Testis (tissue), 3 donors: ENCODE results near the gene DDOST. TPM values are rescaled to one million over a fixed set of nuclear protein-coding genes. Genes with fewer than 3 reads are reported as not detected.
"Not testable (repeated sequence)": the region's sequence is repeated elsewhere in the genome, so short reads cannot be mapped to it uniquely, and the experiment has no call there.

ENCODE experiments used
- DNase-seq: peaks from one replicate; pipeline ENCODE4 v3.0.0-alpha.2; 2019
- H3K27ac ChIP-seq, 2 donors: fragments of 200-600 bp; sonication (generic); one replicate each; pipeline ENCODE4 v1.5.1; 2019
- H3K27me3 ChIP-seq: fragments of 200-600 bp; sonication (generic); one replicate; pipeline ENCODE4 v1.5.1; 2019
- H3K36me3 ChIP-seq: fragments of 200-600 bp; sonication (generic); one replicate; pipeline ENCODE4 v1.5.1; 2017; ENCODE audit warnings: low read depth; ENCODE audit errors: missing control alignments
- H3K4me1 ChIP-seq: fragments of 200-600 bp; sonication (generic); one replicate; pipeline ENCODE4 v1.5.1; 2019
- H3K4me3 ChIP-seq, 2 donors: fragments of 200-600 bp; sonication (generic); one replicate each; pipeline ENCODE4 v1.5.1; 2017 to 2019
- H3K9me3 ChIP-seq: fragments of 200-600 bp; sonication (generic); one replicate; pipeline ENCODE4 v1.5.1; 2017
- CTCF ChIP-seq, 3 experiments: fragments of 450-650 bp in 2 of 3; fragments of 200-600 bp in 1 of 3; sonication (generic) in 1 of 3; IDR thresholded peaks; one replicate each; pipeline ENCODE4 v1.5.1; 2016 to 2019; ENCODE audit warnings: antibody characterized with exemption in 3 of 3, mild to moderate bottlenecking in 2 of 3, moderate library complexity in 1 of 3
- POLR2A ChIP-seq: fragments of 450-650 bp; IDR thresholded peaks from one replicate; pipeline ENCODE4 v1.6.1; 2017; ENCODE audit warnings: antibody characterized with exemption, mild to moderate bottlenecking, moderate library complexity
- WGBS, 2 donors: methylation state at CpG; one replicate each; pipeline ENCODE4 v1.1.5; 2018; 5-methylcytosine and 5-hydroxymethylcytosine counted together
- intact Hi-C: fragments of 100-400 bp; cut with DNase I; formaldehyde crosslinking; loops from one replicate; pipeline ENCODE4 v1.15.1; 2023; ENCODE audit warnings: low total_unique reads
- polyA plus RNA-seq: library from polyadenylated mRNA; stranded (reverse); fragments of 350-450 nt; fragmentation: Illumina TruSeq; extraction: RNeasy Lipid Tissue Mini Kit (QIAGEN cat#74804); gene quantifications from one replicate; pipeline ENCODE4 v1.2.3, GENCODE V29; 2014; ENCODE audit warnings: low read depth, low replicate concordance; ENCODE audit not compliant: insufficient read depth
- total RNA-seq, 2 donors: library from RNA; depleted of rRNA; stranded (reverse); fragments of >200 nt; gene quantifications; one replicate each; pipeline ENCODE4 v1.2.3, GENCODE V29; 2016

DDOST gene
- total and polyA plus RNA-seq, 3 donors from 2014 or later, result 207 to 275 (median 237) TPM

GRCh38 chr1:20610970-20611369, 50.2 kb downstream of the DDOST start:
- 94 to 100% methylated on average over 2 of the region's 2 CpGs for WGBS, 2 donors
- no peak for TF ChIP-seq POLR2A
- no peak for TF ChIP-seq CTCF (IDR thresholded peaks at IDR 0.05)
- H3K4me3 ChIP-seq, result no peak overlapping the region
- no peak for DNase-seq
- H3K27me3 ChIP-seq, result no peaks in the 10 kb centered on the region
- H3K9me3 ChIP-seq, result no peaks in the 10 kb centered on the region
- H3K4me1 ChIP-seq, result no peaks in the 10 kb centered on the region
- intact Hi-C loops, result no loop called here
- no peak overlapping the region for H3K27ac ChIP-seq
- no peaks in the 10 kb centered on the region for H3K36me3 ChIP-seq

- intact Hi-C loops, result no loop called here
- H3K4me3 ChIP-seq, result no peak overlapping the region
- H3K27me3 ChIP-seq, result no peaks in the 10 kb centered on the region
- no peaks in the 10 kb centered on the region for H3K9me3 ChIP-seq
- no peaks in the 10 kb centered on the region for H3K4me1 ChIP-seq
- DNase-seq, result no peak
- H3K36me3 ChIP-seq, result no peaks in the 10 kb centered on the region
- WGBS, 2 donors, result 88 to 93% methylated on average over 6 of the region's 6 CpGs
- no peak overlapping the region for H3K27ac ChIP-seq
- no peak for TF ChIP-seq CTCF (IDR thresholded peaks at IDR 0.05)
- TF ChIP-seq POLR2A, result no peak
Observed at GRCh38 chr1:20609541-20609940, 51.6 kb downstream of the DDOST start.

- WGBS, 2 donors, result 54 to 67% methylated on average over 7 of the region's 7 CpGs
- H3K9me3 ChIP-seq, intact Hi-C loops, H3K36me3 ChIP-seq, H3K4me3 ChIP-seq, H3K27ac ChIP-seq, H3K4me1 ChIP-seq, DNase-seq, H3K27me3 ChIP-seq: not testable (repeated sequence)
Observed at GRCh38 chr1:20606801-20607570, 54.2 kb downstream of the DDOST start.

GRCh38 chr1:20604678-20605077, 56.5 kb downstream of the DDOST start:
- DNase-seq, result no peak
- H3K36me3 ChIP-seq, result no peaks in the 10 kb centered on the region
- no peaks in the 10 kb centered on the region for H3K4me1 ChIP-seq
- no peak for TF ChIP-seq CTCF (IDR thresholded peaks at IDR 0.05)
- no peak for TF ChIP-seq POLR2A
- intact Hi-C loops, result no loop called here
- H3K27me3 ChIP-seq, result no peaks in the 10 kb centered on the region
- H3K9me3 ChIP-seq, result no peaks in the 10 kb centered on the region
- no peak overlapping the region for H3K4me3 ChIP-seq
- WGBS, 2 donors, result 88 to 94% methylated on average over 7 of the region's 7 CpGs
- H3K27ac ChIP-seq, result no peak overlapping the region

DNA sequence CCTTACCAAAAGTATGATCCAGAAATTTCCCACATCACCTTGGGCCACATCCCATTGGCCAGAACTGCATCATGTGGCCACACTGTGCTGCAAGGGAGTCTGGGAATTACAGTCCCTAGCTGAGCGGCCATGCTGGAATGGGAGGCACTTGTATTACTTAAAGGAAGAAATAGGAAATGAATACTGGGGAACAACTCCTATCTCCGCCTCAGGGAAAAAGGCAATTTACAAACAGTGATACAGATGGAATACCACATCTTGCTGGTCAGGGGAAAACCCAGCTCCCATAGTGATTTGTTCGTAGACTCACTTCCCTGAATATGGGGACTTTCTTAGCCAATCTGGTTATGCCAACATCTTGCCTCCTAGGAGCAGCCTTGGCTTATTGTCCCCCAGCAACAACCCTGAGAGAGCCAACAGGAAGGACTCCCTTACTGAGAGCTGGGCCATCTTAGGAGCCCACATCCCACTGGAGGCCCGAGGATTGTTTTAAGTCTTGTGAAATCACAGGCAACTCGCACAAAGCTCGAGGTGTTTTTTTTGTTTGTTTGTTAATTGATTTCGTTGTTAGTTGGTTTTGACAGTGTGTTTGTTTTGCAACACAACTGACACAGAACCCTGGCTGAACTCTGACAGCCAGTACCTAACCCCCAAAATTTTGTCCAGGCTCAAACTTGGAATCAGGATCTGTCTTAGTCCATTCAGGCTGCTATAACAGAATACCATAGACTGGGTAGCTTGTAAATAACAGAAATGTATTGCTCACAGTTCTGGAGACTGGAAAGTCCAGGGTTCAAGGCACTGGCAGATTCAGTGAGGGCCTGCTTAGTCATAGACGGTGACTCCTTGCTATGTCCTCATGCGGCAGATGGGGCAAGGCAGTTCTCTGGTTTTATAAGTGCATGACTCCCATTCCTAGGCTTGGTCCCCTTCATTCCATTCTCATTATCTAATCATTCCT, 57.4 kb downstream of the DDOST start:
- 92 to 96% methylated on average over 9 of the region's 9 CpGs for WGBS, 2 donors
- DNase-seq, result no peak
- intact Hi-C loops, result no loop called here

More for the DNA sequence above, 57.4 kb downstream of the DDOST start:
- Histone ChIP-seq H3K27me3 (no peaks in the 10 kb centered on the region), H3K4me1 (no peaks in the 10 kb centered on the region), H3K9me3 (no peaks in the 10 kb centered on the region), H3K27ac (no peak overlapping the region), H3K4me3 (no peak overlapping the region), H3K36me3 (no peaks in the 10 kb centered on the region)
- TF ChIP-seq POLR2A, result no peak
- no peak for TF ChIP-seq CTCF (IDR thresholded peaks at IDR 0.05)
